GM18507 (cell line): ENCODE results near the gene DCDC2C.
"Not testable (repeated sequence)": the region's sequence is repeated elsewhere in the genome, so short reads cannot be mapped to it uniquely, and the experiment has no call there.

Source experiments
- DNase-seq: peaks from one replicate; pipeline ENCODE4 v3.0.0; 2011; ENCODE audit warnings: low read depth; ENCODE audit not compliant: insufficient read length; ENCODE audit errors: extremely low spot score
- FAIRE-seq: peaks from 2 replicates; lab custom pipeline; 2011; peaks lifted over from hg19 to GRCh38; lab: Jason Lieb, UNC

DCDC2C gene, protein sequence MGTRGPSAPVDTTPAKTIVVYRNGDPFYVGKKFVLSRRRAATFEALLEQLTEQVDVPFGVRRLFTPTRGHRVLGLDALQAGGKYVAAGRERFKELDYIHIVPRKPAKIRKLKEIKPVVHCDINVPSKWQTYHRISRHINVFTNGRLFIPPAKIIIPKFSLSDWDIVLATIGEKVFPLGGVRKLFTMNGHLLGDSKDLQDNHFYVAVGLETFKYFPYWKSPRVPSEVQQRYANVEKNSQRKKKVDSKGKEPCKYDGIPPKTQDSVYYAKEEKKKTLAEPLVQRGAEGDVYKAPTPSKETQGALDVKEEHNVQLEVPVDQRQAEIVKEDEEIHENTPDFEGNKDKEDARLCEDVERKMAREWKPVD

DNA sequence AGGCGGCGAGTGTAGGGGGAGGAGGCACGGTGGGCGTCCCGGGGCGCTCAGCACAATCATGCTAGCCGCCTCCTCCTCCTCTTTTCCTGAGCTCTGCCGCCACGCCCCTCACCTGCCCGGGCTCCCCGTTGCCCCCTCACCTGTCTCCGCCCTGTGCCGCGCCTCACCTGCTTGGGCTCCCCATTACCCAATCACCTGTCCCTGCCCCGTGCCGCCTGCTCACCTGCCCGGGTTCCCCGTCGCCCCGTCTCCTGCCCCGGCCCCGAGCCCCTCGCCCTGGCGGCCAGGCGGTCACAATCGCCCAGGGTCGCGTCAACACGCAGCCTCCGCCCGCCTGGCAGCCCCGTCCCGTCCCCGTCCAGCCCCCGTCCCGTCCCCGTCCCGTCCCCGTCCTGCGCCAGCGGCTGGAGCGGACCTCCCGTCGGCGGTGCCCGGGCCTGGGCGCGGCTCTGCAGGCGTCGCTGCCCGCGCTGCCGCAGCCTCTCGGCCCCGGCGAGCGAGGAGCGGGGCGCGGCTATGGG lies at the start of gene DCDC2C:
TSS of gene DCDC2C (plus strand) at position 340 of the 521 bp plus-strand sequence. CDS start at position 517, 177 bp downstream.
- DNase-seq: no peak
- FAIRE-seq: no peak

DNA sequence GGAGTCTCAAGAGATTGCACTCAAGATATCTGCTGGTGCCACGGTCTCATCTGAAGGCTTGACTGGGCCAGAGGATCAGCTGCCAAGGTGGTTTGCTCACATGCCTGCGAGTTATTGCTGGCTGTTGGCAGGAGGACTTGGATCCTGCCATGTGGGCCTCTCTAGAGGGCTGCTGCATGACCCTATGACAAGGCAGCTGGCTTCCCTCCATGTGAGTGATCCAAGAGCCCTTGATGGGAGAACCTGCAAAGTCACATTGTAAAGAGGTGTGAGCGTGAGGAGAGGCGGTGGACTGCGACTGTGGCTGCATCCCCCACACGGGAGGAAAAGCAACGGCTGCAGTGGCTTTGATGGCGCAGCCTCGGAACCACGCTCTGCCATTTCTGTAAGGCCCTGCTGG lies 49.4 kb upstream of the DCDC2C start:
- FAIRE-seq: no peak
- DNase-seq: no peak

DNA sequence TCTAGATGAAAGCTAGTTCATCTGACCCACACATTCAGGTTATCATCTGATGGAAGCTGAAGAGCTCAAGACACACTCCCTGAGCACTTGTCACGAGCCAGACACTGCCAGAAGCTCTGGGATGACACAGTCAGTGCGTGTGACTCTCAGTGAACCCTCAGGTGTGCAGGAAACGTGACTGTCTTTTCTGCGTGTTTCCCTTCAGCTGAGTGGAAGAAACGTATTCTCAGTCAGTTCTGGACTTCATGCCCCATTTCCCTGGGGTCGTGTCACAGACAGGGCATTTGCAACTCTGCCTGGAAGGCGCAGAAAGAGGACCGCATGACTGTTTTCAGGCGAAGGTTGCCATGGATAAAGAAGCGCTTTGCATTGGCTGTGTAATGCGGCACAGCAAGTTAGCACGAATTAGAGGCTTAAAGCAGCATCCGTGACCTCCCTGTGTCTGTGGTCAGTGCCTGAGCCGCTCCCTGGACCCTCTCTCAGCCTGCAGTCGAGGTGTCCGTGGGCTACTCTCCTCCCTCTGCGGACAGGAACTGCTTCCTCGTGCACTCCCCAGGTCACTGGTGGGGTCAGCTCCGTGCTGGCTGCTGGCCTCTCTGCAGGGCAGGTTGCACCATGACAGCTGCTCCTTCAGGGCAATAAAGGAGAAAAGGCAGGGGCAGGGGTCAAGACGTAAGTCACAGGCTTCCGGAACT lies 48.7 kb upstream of the DCDC2C start:
- no peak for DNase-seq

DNA sequence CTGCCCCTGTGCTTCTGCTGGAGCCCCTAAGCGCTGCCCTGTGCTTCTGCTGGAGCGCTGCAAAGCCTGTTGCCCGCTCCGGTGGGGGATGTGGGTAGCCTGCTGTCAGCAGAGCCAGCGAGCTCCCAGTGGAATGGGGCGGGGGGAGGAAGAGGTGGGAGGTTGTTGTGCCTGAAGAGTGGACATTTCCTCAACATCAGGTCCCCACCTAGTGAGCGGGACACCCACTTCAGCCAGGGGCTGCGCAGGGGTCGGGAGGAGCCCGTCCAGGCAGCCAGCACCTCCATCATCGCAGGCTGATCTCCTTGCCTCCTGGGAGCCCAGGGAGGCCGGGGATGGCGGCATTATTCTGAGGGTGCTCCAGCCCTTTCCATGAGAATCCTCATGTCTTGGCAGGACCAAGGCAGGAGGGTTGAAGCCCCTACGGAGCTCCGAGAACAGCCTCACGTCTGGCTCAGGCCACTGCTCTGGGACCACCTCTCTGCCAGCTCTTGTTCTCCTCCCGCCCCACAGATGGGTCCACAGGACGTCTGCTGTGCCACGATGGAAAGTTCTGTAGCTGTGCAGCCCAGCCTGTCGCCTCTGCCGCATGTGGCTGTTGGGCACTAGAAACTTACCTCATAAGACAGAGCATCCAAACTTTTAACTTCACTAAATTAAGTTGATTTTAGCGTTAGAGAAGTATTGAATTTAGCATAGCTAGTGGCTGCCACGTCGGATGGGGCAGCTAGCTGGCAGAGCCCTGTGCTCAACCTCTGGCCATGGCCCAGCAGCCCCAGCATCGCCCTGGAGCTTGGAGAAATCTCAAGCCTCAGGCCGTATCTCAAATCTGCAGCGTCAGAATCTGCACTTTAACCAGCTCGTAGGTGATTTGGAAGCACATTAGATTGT lies 47.3 kb upstream of the DCDC2C start:
- no peak for FAIRE-seq

More for the DNA sequence above, 48.7 kb upstream of the DCDC2C start:
- FAIRE-seq: no peak

DNA sequence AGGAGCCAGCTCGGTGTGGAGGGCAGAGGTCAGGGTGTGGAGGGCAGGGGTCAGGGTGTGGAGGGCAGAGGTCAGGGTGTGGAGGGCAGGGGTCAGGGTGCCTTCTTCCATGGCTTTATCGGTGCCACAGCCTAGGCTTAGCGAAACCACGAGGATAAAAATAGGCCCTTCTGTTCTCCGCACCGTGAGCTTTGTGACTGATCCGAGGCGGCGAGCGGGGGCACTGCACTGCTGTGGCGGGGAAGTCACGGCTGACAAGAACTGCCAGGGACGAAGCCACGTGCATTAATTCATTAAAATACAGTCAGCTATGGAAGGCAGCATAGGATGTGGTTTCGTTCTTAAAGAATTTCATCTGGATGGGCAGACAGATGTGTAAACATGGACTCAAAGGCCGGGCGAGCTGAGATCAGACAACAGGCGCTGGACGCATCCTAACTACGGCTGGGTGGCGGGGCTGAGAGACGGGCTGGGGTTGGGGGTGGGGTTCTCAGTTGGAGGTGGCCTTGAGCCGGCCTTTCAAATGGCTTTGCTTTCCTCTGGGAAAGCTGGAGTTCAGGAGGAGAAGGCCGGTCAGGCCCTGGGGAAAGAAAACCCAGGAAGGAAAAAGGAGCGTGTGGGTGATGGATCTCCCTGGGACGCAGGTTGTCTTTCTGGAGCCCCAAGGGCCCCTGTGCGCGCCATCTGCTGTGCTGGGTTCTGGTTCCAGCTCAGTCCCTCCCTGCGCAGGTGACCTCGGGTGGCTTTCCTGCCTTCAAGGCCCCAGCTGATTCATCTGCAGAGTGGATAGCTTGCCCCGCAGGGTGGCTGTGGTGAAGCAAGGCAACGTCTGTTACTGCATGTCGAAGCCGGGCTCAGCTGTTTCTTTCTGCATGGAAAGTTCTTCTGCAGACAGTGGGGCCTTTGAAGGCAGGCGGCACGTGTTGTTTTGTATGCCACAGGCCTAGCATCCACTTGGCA lies 46.3 kb upstream of the DCDC2C start:
- FAIRE-seq: no peak
- no peak for DNase-seq

More for the DNA sequence above, 47.3 kb upstream of the DCDC2C start:
- DNase-seq: no peak

DNA sequence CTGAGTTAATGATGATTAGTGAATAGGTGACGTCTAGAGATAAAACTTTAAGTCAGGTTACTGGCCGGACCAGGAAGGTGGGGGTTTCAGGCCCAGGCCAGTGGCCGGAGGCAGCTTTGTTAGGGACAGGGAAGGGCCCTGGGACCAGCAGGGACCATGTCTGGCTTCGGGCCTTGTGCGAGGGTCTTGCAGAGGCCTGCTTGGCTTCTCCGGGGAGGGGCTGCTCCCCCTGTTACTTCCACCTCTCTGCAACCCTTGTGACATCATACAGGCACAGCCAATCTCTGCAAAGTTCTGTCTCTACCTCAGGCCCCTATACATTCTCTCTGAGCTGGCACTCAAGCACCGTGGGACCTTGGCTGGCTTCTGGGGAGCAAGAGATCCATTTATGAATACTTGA lies 45.5 kb upstream of the DCDC2C start, which contains the start of gene ALLC:
TSS of gene ALLC (plus strand) at position 320 of the 400 bp plus-strand sequence. CDS start 12,958 bp downstream, outside the sequence.
- DNase-seq (no peak), FAIRE-seq (no peak)

DNA sequence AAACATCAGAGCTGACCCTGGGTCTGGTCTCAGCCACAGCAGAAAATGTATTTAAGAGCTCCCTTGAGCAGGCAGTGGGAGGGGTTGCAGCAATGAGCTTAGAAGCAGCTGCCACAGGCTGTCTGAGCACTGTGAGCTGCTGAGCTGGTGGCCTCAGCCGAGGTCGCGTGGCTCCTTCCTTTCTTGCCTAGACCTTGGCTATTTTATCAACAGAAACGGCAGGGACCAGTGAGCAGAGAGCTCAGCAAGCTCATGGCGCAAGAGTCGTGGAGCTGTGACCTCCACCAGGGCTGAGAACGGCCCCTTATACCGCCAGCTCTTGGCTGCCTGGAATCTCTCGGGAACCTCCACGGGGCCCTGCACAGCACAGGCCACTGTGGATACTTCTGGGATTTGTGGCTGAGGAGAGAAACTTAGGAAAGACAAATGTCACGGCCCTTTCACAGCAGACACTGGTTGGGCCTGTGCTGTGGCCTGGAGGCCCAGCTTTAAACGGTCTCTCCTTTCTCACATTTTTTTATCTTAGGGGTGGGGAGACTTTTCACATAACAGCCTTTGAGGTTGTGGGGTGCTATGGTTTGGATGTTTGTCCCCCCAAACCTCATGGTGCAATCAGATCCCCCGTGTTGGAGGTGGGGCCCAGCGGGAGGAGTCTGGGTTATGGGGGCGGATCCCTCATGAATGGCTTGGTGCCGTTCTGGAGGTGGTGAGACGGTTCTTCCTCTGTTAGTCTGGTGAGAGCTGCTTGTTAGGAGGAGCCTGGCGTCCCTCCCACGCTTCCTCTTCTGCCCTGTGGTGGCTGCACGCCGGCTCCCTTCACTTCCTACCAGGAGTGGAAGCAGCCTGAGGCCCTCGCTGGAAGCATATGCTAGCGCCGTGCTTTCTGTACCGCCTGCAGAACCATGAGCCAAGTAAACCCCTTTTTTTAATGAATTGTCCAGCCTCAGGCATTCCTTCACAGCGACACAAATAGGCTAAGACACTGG lies 43.6 kb upstream of the DCDC2C start:
- no peak for FAIRE-seq
- no peak for DNase-seq

DNA sequence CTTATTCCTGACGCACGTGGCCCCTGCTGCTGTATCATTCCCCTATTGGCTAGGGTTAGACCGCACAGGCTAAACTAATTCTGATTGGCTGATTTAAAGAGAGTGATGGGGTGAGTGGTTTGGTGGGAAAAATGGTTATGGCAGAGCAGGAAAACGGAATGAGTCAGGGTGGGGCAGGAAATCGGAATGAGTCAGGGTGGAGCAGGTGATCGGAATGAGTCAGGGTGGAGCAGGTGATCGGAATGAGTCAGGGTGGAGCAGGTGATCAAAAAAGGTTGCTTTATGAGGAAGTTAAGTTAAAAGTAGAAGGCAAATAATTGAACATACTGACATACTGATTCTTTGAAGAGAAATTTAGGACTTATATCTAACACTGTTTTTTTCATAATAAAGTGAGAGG lies 42.7 kb upstream of the DCDC2C start:
- DNase-seq, FAIRE-seq: not testable (repeated sequence)

DNA sequence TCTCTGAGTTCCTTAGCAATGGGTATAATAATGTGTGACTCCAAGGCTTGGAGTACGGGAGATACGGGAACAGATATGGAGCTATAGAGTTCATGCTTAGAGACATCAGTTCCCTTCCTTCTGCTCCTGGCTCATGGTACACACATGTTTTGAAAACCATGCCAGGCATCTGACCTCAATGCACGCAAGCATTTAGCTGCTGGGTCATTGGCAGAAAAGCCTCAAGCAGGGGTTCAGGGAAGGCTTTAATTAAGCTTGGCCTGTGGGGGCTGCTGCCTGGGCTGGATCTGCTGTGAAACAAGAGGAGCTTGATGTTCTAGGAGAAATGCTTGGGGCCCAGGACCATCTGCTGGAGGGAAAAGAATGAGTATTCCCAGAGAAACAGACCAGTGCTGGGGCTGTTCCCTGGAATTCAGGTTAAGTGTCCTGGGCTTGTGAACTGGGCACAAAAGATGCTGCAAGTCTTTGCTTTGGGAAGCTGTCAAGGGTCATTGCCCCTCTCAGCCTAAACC lies 42.2 kb upstream of the DCDC2C start:
- DNase-seq: no peak
- no peak for FAIRE-seq

DNA sequence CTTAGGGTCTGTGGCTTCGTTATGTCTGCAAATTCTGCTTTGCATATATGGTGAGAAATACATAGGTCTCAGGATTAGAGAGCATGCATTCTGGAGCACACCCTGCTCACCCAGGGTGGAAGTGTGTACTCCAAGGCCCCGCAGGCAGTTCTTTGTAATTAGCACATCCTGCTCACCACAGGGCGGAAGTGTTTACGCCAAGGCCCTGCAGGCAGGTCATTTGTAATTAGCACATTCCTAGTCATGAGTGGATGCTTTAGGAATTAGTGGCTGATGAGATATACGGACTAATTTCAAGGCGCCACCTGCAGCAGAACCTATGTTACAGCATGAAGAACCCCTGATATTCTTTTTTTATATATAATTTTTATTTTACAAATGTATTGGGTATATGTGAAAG lies 41.1 kb upstream of the DCDC2C start:
- FAIRE-seq: no peak

DNA sequence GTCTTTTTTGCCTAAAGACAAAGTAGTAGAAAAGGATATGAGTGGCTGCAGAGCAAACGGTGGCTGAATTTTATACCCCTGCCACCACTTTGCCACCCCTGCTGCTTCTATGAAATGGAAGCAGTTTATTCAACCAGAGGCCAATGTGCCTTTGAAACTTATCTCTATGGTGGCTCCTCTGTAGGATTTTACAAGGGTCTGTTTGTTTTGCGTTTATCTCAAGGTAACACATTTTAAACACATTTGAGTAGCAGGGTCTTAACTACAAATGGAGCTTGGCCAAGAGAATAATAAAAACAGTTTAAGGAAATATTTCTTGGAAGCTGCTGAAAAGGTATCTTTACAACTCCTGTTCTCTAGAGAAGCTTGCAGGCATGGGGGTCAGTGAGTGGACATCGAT lies 39.3 kb upstream of the DCDC2C start:
- no peak for DNase-seq
- FAIRE-seq: no peak

More for the DNA sequence above, 41.1 kb upstream of the DCDC2C start:
- no peak for DNase-seq

DNA sequence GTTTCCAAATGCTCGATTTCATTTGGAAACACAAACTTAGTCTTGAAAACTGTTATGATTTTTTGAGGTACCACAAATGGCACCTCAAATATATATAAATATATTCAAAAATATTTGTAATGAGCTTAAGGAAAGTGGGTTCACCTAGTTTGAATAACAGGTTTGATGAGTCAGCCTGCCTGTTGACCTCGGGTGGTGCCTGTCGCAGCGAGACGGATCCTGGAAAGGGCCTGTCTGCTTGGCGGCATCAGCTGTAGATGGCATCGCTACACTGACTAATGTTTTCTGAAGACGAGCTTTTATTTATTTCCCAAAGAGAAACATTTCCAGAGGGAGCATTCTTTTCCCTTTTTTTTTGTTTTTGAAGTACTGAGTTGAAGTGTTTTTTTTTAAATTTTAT lies 38.5 kb upstream of the DCDC2C start:
- no peak for DNase-seq
- FAIRE-seq: no peak

DNA sequence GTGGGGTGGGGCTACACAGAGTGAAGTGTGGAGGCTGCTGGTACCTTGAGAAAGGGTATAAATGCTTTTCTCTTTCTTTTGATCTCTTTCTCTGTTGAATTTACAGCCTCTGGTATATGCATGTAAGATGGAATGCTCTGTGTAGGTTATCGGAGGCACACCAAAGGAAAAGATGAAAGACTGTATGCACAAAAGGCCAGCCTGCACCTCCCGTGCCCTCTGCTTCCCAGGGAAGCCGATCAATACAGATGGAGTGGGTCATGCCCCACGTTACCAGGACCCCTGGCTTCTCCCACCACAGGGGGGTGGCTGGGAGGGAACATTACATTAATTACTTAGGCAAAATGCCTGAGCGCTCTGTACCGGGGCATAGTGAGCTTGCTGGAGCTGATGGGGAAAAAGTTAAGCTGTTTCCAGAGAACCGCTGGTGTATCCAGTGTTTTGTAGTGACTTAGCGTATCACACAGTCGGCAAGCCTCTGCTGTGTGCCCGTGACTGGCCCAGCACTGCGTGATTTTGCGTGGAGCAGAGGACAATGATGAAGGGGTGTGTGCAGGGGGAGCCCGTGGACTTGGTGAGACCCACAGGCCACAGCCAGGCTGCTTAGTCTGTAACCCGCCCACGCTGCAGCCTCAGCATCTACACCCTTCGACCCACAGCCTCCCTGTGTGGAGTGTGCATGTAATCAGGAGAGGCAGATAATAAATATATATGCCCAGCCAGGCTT lies 37.3 kb upstream of the DCDC2C start:
- FAIRE-seq: no peak
- DNase-seq: no peak

DNA sequence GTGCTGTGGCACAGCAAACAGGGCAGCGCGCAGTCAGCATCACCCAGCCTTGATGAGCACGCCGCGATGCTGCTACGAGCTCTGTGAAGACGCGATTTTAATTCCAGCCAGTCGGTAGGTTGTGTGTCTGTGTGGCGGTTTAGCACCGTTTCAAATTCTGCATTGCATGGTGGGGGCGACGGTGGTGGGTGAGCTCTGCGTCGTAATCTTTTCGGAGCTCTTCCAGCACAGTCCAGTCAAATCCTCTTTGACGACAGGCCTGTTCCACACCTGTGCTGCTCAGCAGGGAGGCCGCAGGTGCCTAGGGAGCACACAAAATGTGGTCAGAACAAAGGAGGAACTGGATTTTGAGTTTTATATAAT lies 36.8 kb upstream of the DCDC2C start:
- DNase-seq: no peak
- FAIRE-seq: no peak

DNA sequence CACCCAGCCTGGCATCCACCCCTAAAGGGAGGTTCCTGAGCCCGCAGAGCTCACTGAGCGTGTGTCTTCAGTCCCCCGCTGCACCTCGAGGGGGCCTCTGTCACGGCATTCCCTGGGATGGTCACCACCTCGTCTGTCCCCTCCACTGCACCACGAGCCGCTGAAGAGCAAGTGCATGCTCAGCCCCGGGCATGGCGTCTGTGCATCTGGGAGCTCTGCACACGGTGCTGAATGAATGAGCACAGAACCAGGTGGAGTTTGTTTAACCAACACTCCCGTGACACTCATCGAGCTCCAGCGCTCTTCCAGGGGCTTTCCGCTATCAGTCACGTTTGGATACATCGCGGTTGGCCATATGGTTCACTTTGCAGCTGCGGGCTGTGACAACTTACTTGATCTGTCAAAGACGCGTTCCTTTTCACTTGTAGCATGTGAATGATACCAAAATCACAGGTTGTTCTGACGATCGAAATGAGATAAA lies 36.2 kb upstream of the DCDC2C start:
- DNase-seq (no peak), FAIRE-seq (no peak)

DNA sequence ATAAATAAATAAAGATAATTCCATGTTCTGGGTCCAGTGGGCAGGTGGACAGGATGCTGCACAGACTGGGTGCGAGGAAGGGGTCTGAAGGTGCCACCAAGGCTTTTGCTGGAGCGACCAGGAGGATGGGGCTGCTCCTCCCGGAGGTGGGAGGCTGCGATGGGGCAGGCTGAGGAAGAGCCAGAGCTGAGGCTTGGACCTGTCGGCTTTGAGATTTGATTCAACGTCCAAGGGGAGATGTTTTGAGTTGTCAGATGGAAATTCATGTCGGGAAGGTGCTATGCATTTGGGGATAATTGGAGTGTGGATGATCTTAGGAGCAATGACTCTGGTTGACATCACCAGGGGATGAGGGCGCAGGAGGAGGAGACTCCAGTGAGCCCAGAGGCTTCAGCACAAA lies 33.7 kb upstream of the DCDC2C start:
- FAIRE-seq: no peak

DNA sequence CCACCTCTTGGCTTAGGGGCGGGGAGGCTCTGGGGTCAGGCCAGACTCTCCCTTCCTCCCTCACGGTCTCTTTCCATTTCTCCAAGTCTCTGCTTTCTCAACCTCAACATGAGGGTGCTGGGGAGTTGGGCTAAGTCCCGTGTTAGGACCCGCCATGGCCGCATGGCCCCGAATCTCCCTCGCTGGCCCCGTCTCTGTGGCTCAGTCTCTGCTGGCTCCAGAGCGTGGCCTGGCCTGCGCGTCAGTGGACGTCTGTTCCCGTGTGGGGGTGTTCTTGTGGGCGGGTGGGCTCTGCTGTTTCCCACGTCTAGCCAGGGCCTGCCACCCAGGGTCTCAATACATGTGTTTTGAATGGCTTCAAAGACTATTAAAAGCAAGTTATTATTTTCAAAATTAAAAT lies 33.0 kb upstream of the DCDC2C start:
- FAIRE-seq (no peak), DNase-seq (no peak)

More for the DNA sequence above, 33.7 kb upstream of the DCDC2C start:
- no peak for DNase-seq
